HG03064 (cell line): ENCODE data around the gene HK3.

Experiments
- ATAC-seq: cut with Tn5 transposase; IDR thresholded peaks from one replicate; pipeline ENCODE4 v1.9.1; 2021; ENCODE audit warnings: low read depth; ENCODE audit not compliant: unreplicated experiment

Gene HK3

GRCh38 chr5:176899296-176899891 lies at the start of gene HK3:
Gene HK3 (minus strand): TSS chr5:176899346. CDS start chr5:176896159, 3,187 bp downstream.
- ATAC-seq, result no peak

GRCh38 chr5:176948458-176948857 lies 49.3 kb upstream of the HK3 start:
- no peak for ATAC-seq

GRCh38 chr5:176947847-176948246 lies 48.7 kb upstream of the HK3 start:
- no peak for ATAC-seq

- ATAC-seq, result no peak
These were observed 45.1 kb upstream of the HK3 start for GRCh38 chr5:176944268-176944667.

- no peak for ATAC-seq
These were observed 44.7 kb upstream of the HK3 start for GRCh38 chr5:176943816-176944215.

GRCh38 chr5:176941951-176942350 lies 42.8 kb upstream of the HK3 start:
- no peak for ATAC-seq

GRCh38 chr5:176938472-176938871 lies 39.3 kb upstream of the HK3 start:
- no peak for ATAC-seq

- no peak for ATAC-seq
These were observed 35.9 kb upstream of the HK3 start for GRCh38 chr5:176935017-176935416.

- ATAC-seq, result no peak
These were observed 35.3 kb upstream of the HK3 start for GRCh38 chr5:176934309-176934930.

- no peak for ATAC-seq
These were observed 30.5 kb upstream of the HK3 start for GRCh38 chr5:176929654-176930053.

GRCh38 chr5:176927562-176927961 lies 28.4 kb upstream of the HK3 start:
- ATAC-seq, result no peak

- ATAC-seq, result no peak
These were observed 23.7 kb upstream of the HK3 start for GRCh38 chr5:176922817-176923216.

- no peak for ATAC-seq
These were observed 22.6 kb upstream of the HK3 start for GRCh38 chr5:176921714-176922113.

- ATAC-seq, result no peak
These were observed 19.5 kb upstream of the HK3 start for GRCh38 chr5:176918613-176919012.

- no peak for ATAC-seq
These were observed 17.2 kb upstream of the HK3 start for GRCh38 chr5:176916337-176916736.

- ATAC-seq, result no peak
These were observed 16.8 kb upstream of the HK3 start for GRCh38 chr5:176915906-176916305.

- ATAC-seq, result no peak
These were observed 13.0 kb upstream of the HK3 start for GRCh38 chr5:176912115-176912514.

- ATAC-seq, result no peak
These were observed 9.7 kb upstream of the HK3 start for GRCh38 chr5:176908675-176909368.

- ATAC-seq, result no peak
These were observed 7.7 kb upstream of the HK3 start for GRCh38 chr5:176906796-176907195.

- no peak for ATAC-seq
These were observed 7.0 kb upstream of the HK3 start for GRCh38 chr5:176906126-176906525.

- ATAC-seq, result no peak
These were observed 5.1 kb upstream of the HK3 start for GRCh38 chr5:176904276-176904675.
